Naive B cell (primary cell): ENCODE results near the gene SNAPC3. TPM values are rescaled to one million over a fixed set of nuclear protein-coding genes. Genes with fewer than 3 reads are reported as not detected.
"Not testable (repeated sequence)": the region's sequence is repeated elsewhere in the genome, so short reads cannot be mapped to it uniquely, and the experiment has no call there.

Experiments used
- ATAC-seq, 2 donors: fragments of 150-1000 bp; cut with Tn5 transposase; 2 replicates each; pipeline ENCODE4 v1.10.0; 2021; ENCODE audit warnings: low read depth in 2 of 2, mild to moderate bottlenecking in 2 of 2, moderate library complexity in 2 of 2
- DNase-seq: peaks from one replicate; pipeline ENCODE4 v3.0.0; 2022
- H3K27ac Mint-ChIP-seq, 6 donors: one replicate each; pipeline ENCODE4 v1.8.0; 2020 to 2022; ENCODE audit warnings: mild to moderate bottlenecking in 6 of 6, mixed read lengths in 6 of 6, moderate library complexity in 5 of 6, inconsistent platforms in 2 of 6
- H3K27me3 Mint-ChIP-seq, 3 donors: one replicate each; pipeline ENCODE4 v1.8.0; 2021 to 2022; ENCODE audit warnings: mixed read lengths in 3 of 3, mild to moderate bottlenecking in 1 of 3
- H3K36me3 Mint-ChIP-seq, 2 donors: one replicate each; pipeline ENCODE4 v1.8.0; 2020 to 2022; ENCODE audit warnings: mixed read lengths in 2 of 2, inconsistent platforms in 1 of 2, mild to moderate bottlenecking in 1 of 2
- H3K4me1 Mint-ChIP-seq, 3 donors: one replicate each; pipeline ENCODE4 v1.8.0; 2020 to 2022; ENCODE audit warnings: mixed read lengths in 3 of 3, inconsistent platforms in 1 of 3, mild to moderate bottlenecking in 1 of 3, moderate library complexity in 1 of 3
- H3K4me3 Mint-ChIP-seq, 8 donors: one replicate each; pipeline ENCODE4 v1.8.0; 2020 to 2022; ENCODE audit warnings: mild to moderate bottlenecking in 8 of 8, mixed read lengths in 8 of 8, moderate library complexity in 8 of 8, inconsistent platforms in 2 of 8
- H3K9me3 Mint-ChIP-seq, 7 donors: one replicate each; pipeline ENCODE4 v1.8.0; 2020 to 2022; ENCODE audit warnings: mixed read lengths in 7 of 7, mild to moderate bottlenecking in 5 of 7, inconsistent platforms in 2 of 7, moderate library complexity in 1 of 7
- polyA plus RNA-seq, 6 donors: library from polyadenylated mRNA; unstranded; fragments of 300-500 nt; fragmentation: Illumina TruSeq; gene quantifications; one replicate each; pipeline ENCODE4 v1.2.3, GENCODE V29; 2021; ENCODE audit warnings: low read depth in 6 of 6

The SNAPC3 gene
- polyA plus RNA-seq, 6 donors from 2014 or later, result 16.0 to 25.3 (median 22.0) TPM

- ATAC-seq (no peak), DNase-seq (no peak)
- Mint-ChIP-seq H3K4me3 (peak overlapping the region in 2 of 8 donors; percentile 8 to 56), H3K36me3 (peaks cover 22 to 28% of the 10 kb centered on the region in 2 donors), H3K27me3 (no peaks in the 10 kb centered on the region), H3K9me3 (no peaks in the 10 kb centered on the region), H3K4me1 (peaks cover 26 to 54% (median 44%) of the 10 kb centered on the region in 3 donors), H3K27ac (peak overlapping the region in 3 of 6 donors; percentile 69 to 89 (median 76))
Observed at GRCh38 chr9:15430920-15431844, 8.5 kb downstream of the SNAPC3 start.

GRCh38 chr9:15433191-15433590, 10.5 kb downstream of the SNAPC3 start:
- peak overlapping the region in 2 of 6 donors; percentile 21 to 49 for H3K27ac Mint-ChIP-seq
- no peak for DNase-seq

GRCh38 chr9:15433661-15434060, 11.0 kb downstream of the SNAPC3 start:
- H3K9me3 Mint-ChIP-seq, result no peaks in the 10 kb centered on the region

More at GRCh38 chr9:15433191-15433590, 10.5 kb downstream of the SNAPC3 start:
- Mint-ChIP-seq H3K9me3 (no peaks in the 10 kb centered on the region), H3K36me3 (peaks cover 21 to 35% of the 10 kb centered on the region in 2 donors), H3K4me1 (peaks cover 23 to 47% (median 40%) of the 10 kb centered on the region in 3 donors), H3K4me3 (no peak overlapping the region), H3K27me3 (no peaks in the 10 kb centered on the region)
- no peak for ATAC-seq

GRCh38 chr9:15438891-15439290, 16.2 kb downstream of the SNAPC3 start:
- Mint-ChIP-seq H3K4me1 (peaks cover 7 to 14% (median 14%) of the 10 kb centered on the region in 3 donors), H3K27me3 (no peaks in the 10 kb centered on the region), H3K27ac (peak overlapping the region in 1 of 6 donors; percentile 66), H3K4me3 (no peak overlapping the region), H3K36me3 (peaks cover 15 to 44% of the 10 kb centered on the region in 2 donors), H3K9me3 (peaks cover 0 to 11% (median 2%) of the 10 kb centered on the region in 7 donors)
- ATAC-seq, result no peak
- DNase-seq, result no peak

More at GRCh38 chr9:15433661-15434060, 11.0 kb downstream of the SNAPC3 start:
- Mint-ChIP-seq H3K4me1 (peaks cover 20 to 42% (median 38%) of the 10 kb centered on the region in 3 donors), H3K4me3 (no peak overlapping the region), H3K27me3 (no peaks in the 10 kb centered on the region), H3K36me3 (peaks cover 17 to 36% of the 10 kb centered on the region in 2 donors), H3K27ac (peak overlapping the region in 3 of 6 donors; percentile 5 to 65 (median 23))
- ATAC-seq (no peak), DNase-seq (no peak)

GRCh38 chr9:15441841-15442240, 19.2 kb downstream of the SNAPC3 start:
- peaks cover 3 to 10% (median 5%) of the 10 kb centered on the region in 3 donors for H3K4me1 Mint-ChIP-seq
- not testable (repeated sequence) for H3K27me3 Mint-ChIP-seq, H3K27ac Mint-ChIP-seq, ATAC-seq, DNase-seq, H3K4me3 Mint-ChIP-seq
- H3K9me3 Mint-ChIP-seq, result peaks cover 0 to 11% (median 2%) of the 10 kb centered on the region in 7 donors
- peaks cover 21 to 39% of the 10 kb centered on the region in 2 donors for H3K36me3 Mint-ChIP-seq

- H3K9me3 Mint-ChIP-seq, result peaks cover 0 to 11% (median 2%) of the 10 kb centered on the region in 7 donors
- not testable (repeated sequence) for ATAC-seq, H3K4me1 Mint-ChIP-seq, DNase-seq, H3K27me3 Mint-ChIP-seq, H3K27ac Mint-ChIP-seq, H3K4me3 Mint-ChIP-seq
- peaks cover 21 to 42% of the 10 kb centered on the region in 2 donors for H3K36me3 Mint-ChIP-seq
Observed at GRCh38 chr9:15442264-15442663, 19.6 kb downstream of the SNAPC3 start.

GRCh38 chr9:15444141-15444540, 21.5 kb downstream of the SNAPC3 start:
- Mint-ChIP-seq H3K27me3 (no peaks in the 10 kb centered on the region), H3K27ac (no peak overlapping the region), H3K9me3 (peaks cover 0 to 11% (median 2%) of the 10 kb centered on the region in 7 donors), H3K4me3 (no peak overlapping the region), H3K36me3 (peaks cover 29 to 42% of the 10 kb centered on the region in 2 donors), H3K4me1 (peaks cover 3 to 5% (median 3%) of the 10 kb centered on the region in 3 donors)
- ATAC-seq (no peak), DNase-seq (no peak)

GRCh38 chr9:15453956-15454355, 31.3 kb downstream of the SNAPC3 start:
- DNase-seq (no peak), ATAC-seq (no peak)
- Mint-ChIP-seq H3K9me3 (no peaks in the 10 kb centered on the region), H3K4me3 (no peak overlapping the region), H3K36me3 (peaks cover 0 to 20% of the 10 kb centered on the region in 2 donors), H3K27me3 (no peaks in the 10 kb centered on the region), H3K4me1 (no peaks in the 10 kb centered on the region), H3K27ac (peak overlapping the region in 2 of 6 donors; percentile 24 to 72)

GRCh38 chr9:15461056-15461455, 38.4 kb downstream of the SNAPC3 start:
- no peak for DNase-seq
- Mint-ChIP-seq H3K9me3 (no peaks in the 10 kb centered on the region), H3K4me3 (no peak overlapping the region), H3K36me3 (peaks cover 7 to 22% of the 10 kb centered on the region in 2 donors), H3K27ac (peak overlapping the region in 2 of 6 donors; percentile 41 to 44), H3K27me3 (no peaks in the 10 kb centered on the region), H3K4me1 (no peaks in the 10 kb centered on the region)
- ATAC-seq, result no peak

- Mint-ChIP-seq H3K4me3 (no peak overlapping the region), H3K4me1 (no peaks in the 10 kb centered on the region), H3K27ac (peak overlapping the region in 2 of 6 donors; percentile 41), H3K9me3 (no peaks in the 10 kb centered on the region), H3K36me3 (peaks cover 10 to 23% of the 10 kb centered on the region in 2 donors), H3K27me3 (no peaks in the 10 kb centered on the region)
- DNase-seq, result no peak
- ATAC-seq, result no peak
Observed at GRCh38 chr9:15461601-15462000, 38.9 kb downstream of the SNAPC3 start.

- H3K4me3 Mint-ChIP-seq, result no peak overlapping the region
- ATAC-seq, result no peak
- H3K27ac Mint-ChIP-seq, result peak overlapping the region in 2 of 6 donors; percentile 14 to 47
- no peak for DNase-seq
- H3K36me3 Mint-ChIP-seq, result peaks cover 9 to 21% of the 10 kb centered on the region in 2 donors
- no peaks in the 10 kb centered on the region for H3K27me3 Mint-ChIP-seq
- no peaks in the 10 kb centered on the region for H3K9me3 Mint-ChIP-seq
- no peaks in the 10 kb centered on the region for H3K4me1 Mint-ChIP-seq
Observed at GRCh38 chr9:15468145-15468544, 45.5 kb downstream of the SNAPC3 start.

GRCh38 chr9:15469406-15469805, 46.7 kb downstream of the SNAPC3 start:
- H3K9me3 Mint-ChIP-seq, result no peaks in the 10 kb centered on the region
- no peaks in the 10 kb centered on the region for H3K4me1 Mint-ChIP-seq
- no peak for DNase-seq
- peaks cover 9 to 29% of the 10 kb centered on the region in 2 donors for H3K36me3 Mint-ChIP-seq
- H3K27ac Mint-ChIP-seq, result peak overlapping the region in 1 of 6 donors; percentile 31
- H3K4me3 Mint-ChIP-seq, result no peak overlapping the region
- no peaks in the 10 kb centered on the region for H3K27me3 Mint-ChIP-seq
- ATAC-seq, result no peak

GRCh38 chr9:15469862-15470261, 47.2 kb downstream of the SNAPC3 start:
- Mint-ChIP-seq H3K4me3 (no peak overlapping the region), H3K9me3 (no peaks in the 10 kb centered on the region), H3K27ac (peak overlapping the region in 2 of 6 donors; percentile 11 to 31), H3K36me3 (peaks cover 9 to 29% of the 10 kb centered on the region in 2 donors), H3K27me3 (no peaks in the 10 kb centered on the region), H3K4me1 (no peaks in the 10 kb centered on the region)
- DNase-seq, result no peak
- ATAC-seq, result no peak
